Measurements from ENCODE around the gene RNF182. TPM values are rescaled to one million over a fixed set of nuclear protein-coding genes. Genes with fewer than 3 reads are reported as not detected.

RNF182 gene
- total and polyA plus RNA-seq, 2 donors (not counting 3 experiments of a cell fraction or from before 2014, with no cell fraction given) = 0.43 to 0.93 TPM

- H3K9ac ChIP-seq (replicated peaks; ENCODE audit: extremely low read depth, insufficient read depth, low read length) = no peak overlapping the region
- DNase-seq (ENCODE audit: low read depth, low spot score) = no peak
- BruUV-seq (replicated peaks) = no TSS peak
- no peaks in the 10 kb centered on the region for H3K27me3 ChIP-seq (ENCODE audit: control insufficient read depth in 2 of 2, insufficient read depth in 2 of 2, low read length in 2 of 2)
- no peak overlapping the region for H3K4me2 ChIP-seq (ENCODE audit: insufficient read depth, low read length)
- no peaks in the 10 kb centered on the region for H4K20me1 ChIP-seq (replicated peaks; ENCODE audit: control insufficient read depth, extremely low read depth, insufficient read depth, low read length)
- intact Hi-C loops (cut with micrococcal nuclease) = no loop called here
- H2AFZ ChIP-seq (ENCODE audit: low read depth, low read length) = no peak overlapping the region
- no peaks in the 10 kb centered on the region for H3K9me1 ChIP-seq (replicated peaks; ENCODE audit: control insufficient read depth, extremely low read depth, insufficient read depth, low read length)
- no peak for FAIRE-seq
- H3K4me1 ChIP-seq (ENCODE audit: control insufficient read depth, extremely low read depth, insufficient read depth, low read length) = no peaks in the 10 kb centered on the region
- no peaks in the 10 kb centered on the region for H3K79me2 ChIP-seq (ENCODE audit: control insufficient read depth, insufficient read depth, low read length)
- TF ChIP-seq POLR2A (IDR thresholded peaks at IDR 0.05; ENCODE audit: low read depth, low read length) (no peak), CTCF (IDR thresholded peaks at IDR 0.05; ENCODE audit: extremely low read depth in 1 of 2, insufficient read depth in 1 of 2, low read depth in 1 of 2, low read length in 2 of 2) (no peak), POLR2AphosphoS5 (IDR thresholded peaks at IDR 0.05; ENCODE audit: insufficient read depth, low read depth, low read length) (no peak), GATA2 (IDR thresholded peaks at IDR 0.05; ENCODE audit: insufficient read depth, insufficient read length, low read depth, low read length) (no peak), EZH2 (IDR thresholded peaks at IDR 0.05; ENCODE audit: borderline replicate concordance, low read depth, low read length, severe bottlenecking) (no peak), FOS (IDR thresholded peaks at IDR 0.05; ENCODE audit: borderline replicate concordance, insufficient read depth, low read length) (no peak), MYC (IDR thresholded peaks at IDR 0.05; ENCODE audit: low read depth, low read length) (no peak), JUN (IDR thresholded peaks at IDR 0.05; ENCODE audit: borderline replicate concordance, insufficient read depth, insufficient read length, low read depth) (no peak), MAX (IDR thresholded peaks at IDR 0.05; ENCODE audit: insufficient read depth, insufficient read length) (no peak)
- no peak overlapping the region for H3K27ac ChIP-seq (ENCODE audit: insufficient read depth, low read depth, low read length)
- no peak overlapping the region for H3K4me3 ChIP-seq (replicated peaks in 1 of 3; ENCODE audit: insufficient read depth in 1 of 3, low read depth in 1 of 3, low read length in 3 of 3)
- H3K36me3 ChIP-seq (ENCODE audit: control insufficient read depth in 2 of 2, extremely low read depth in 1 of 2, insufficient read depth in 2 of 2, low read length in 2 of 2) = no peaks in the 10 kb centered on the region
- dilution Hi-C loops (cut with MboI; ENCODE audit: extremely low pct_ligation_motif_present, low sequenced_read_pairs) = no loop called here
- CTCF ChIA-PET = interaction anchor here (1.2 to 1.8 kb wide), 2 partner anchors 14 to 37 kb away, joined by 3 to 4 read pairs; no protein-coding TSS in a partner anchor
- H3K9me3 ChIP-seq (replicated peaks; ENCODE audit: control insufficient read depth, insufficient read depth, low read length) = no peaks in the 10 kb centered on the region
- POLR2A ChIA-PET = no interaction called here
Observed at GRCh38 chr6:14029605-14030004, 104.9 kb downstream of the RNF182 start.

Other genes with a start within 250 kb of the RNF182 start
- 40.2 and 44.4 TPM in 2 replicates for gene RANBP9, start 213.1 kb upstream of the RNF182 start, total RNA-seq
- gene RANBP9, start 213.1 kb upstream of the RNF182 start, polyA plus RNA-seq = 12.8 and 15.1 TPM in 2 replicates
- gene MCUR1, start 110.4 kb upstream of the RNF182 start, total RNA-seq = 18.5 and 21.2 TPM in 2 replicates
- gene MCUR1, start 110.4 kb upstream of the RNF182 start, polyA plus RNA-seq = 5.0 and 6.2 TPM in 2 replicates
- 0.46 and 0.55 TPM in 2 replicates for gene CD83, start 192.8 kb downstream of the RNF182 start, total RNA-seq
- gene CD83, start 192.8 kb downstream of the RNF182 start, polyA plus RNA-seq = 0.40 TPM in 2 replicates

Data from endothelial cell of umbilical vein (primary cell).